ENCODE data around the gene ANKRD61.
"Not testable (repeated sequence)": the region's sequence is repeated elsewhere in the genome, so short reads cannot be mapped to it uniquely, and the experiment has no call there.

ANKRD61 gene

GRCh38 chr7:6032167-6032566, 991 bp downstream of the ANKRD61 start:
- no peak for DNase-seq

- DNase-seq, result no peak
Observed at GRCh38 chr7:6032641-6033040, 1.5 kb downstream of the ANKRD61 start.

DNA sequence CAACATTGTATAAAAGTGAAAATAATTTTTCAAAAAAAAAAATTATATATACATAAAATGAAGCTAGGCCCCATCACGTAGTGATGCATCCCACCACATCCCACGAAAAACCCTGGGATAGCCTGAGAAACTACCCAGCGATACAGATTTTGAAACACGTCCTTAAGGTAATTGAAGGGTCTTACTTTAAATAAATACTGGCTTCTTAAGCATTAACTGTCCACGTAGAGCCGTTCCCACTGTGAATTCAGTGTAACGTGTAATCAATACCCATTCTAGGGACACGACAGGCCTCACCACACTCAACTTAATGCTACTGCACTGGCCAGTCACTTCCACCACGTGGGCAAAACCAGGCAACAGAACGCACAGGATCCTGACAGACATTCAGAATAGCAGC, 4.0 kb downstream of the ANKRD61 start:
- DNase-seq, result no peak

GRCh38 chr7:6035686-6036085, 4.5 kb downstream of the ANKRD61 start:
- DNase-seq, result no peak

- no peak for DNase-seq
Observed at GRCh38 chr7:6049780-6050179, 18.6 kb downstream of the ANKRD61 start.

DNA sequence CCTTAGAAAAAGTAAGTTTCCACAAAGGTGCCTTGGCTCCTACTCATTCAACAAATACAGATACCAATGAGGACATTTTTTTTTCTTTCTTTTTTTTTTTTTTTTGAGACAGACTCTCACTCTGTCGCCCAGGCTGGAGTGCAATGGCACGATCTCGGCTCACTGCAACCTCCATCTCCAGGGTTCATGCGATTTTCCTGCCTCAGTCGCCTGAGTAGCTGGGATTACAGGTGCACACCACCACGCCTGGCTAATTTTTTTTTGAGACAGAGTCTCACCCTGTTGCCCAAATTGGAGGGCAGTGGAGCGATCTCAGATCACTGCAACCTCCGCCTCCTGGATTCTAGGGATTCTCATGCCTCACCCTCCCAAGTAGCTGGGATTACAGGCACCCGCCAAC, 20.0 kb downstream of the ANKRD61 start:
- DNase-seq, result not testable (repeated sequence)

DNA sequence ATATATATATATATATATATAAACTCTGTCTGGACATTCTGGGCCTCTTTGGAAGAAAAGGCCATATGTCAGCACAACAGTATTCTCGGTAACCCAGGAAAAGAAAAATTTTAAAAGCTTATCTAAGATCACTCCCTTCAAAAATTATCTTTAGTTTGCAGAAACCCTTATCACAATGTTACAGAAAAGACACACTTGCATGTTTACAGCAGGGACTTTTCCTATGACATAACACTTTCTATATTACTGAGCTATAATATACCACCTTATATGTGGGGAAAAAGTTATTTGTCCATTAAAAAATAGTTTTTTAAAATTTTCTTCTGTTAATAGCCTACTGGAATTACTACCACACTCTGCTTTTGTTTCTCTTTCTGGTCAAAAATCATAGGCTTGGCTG, 25.4 kb downstream of the ANKRD61 start:
- DNase-seq, result no peak

GRCh38 chr7:6057316-6058129, 26.3 kb downstream of the ANKRD61 start:
- DNase-seq, result no peak

GRCh38 chr7:6059941-6060340, 28.8 kb downstream of the ANKRD61 start:
- DNase-seq, result not testable (repeated sequence)

- no peak for DNase-seq
Observed at GRCh38 chr7:6071406-6071805, 40.2 kb downstream of the ANKRD61 start.

- no peak for DNase-seq
Observed at GRCh38 chr7:6074612-6075380, 43.6 kb downstream of the ANKRD61 start.

DNA sequence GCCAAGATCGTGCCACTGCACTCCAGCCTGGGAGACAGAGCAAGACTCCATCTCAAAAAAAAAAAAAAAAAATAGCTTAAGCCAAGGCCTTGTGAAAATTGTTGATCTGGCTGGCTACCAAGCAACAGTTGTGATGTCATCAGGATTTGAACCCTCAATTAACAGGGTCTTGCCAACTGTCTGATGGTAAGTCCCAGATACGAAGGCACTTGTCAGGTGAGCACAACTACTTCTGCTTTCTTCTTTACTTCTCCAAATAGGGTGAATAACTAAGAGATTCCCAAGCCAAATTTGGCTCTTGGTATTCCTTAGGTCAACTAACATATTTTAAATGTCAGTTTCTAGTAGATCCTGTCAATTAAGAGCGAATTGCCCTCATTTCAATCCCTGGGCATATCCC, 47.4 kb downstream of the ANKRD61 start:
- no peak for DNase-seq

- DNase-seq, result not testable (repeated sequence)
Observed at GRCh38 chr7:6083047-6083446, 51.9 kb downstream of the ANKRD61 start.

Data from right forelimb (tissue), 1 donor.